ENCODE measurements around the gene E2F3.
"Not testable (repeated sequence)": the region's sequence is repeated elsewhere in the genome, so short reads cannot be mapped to it uniquely, and the experiment has no call there.

Gene E2F3

GRCh38 chr6:20433929-20434328 is 32.2 kb downstream of the E2F3 start:
- DNase-seq (ENCODE audit: low spot score), result no peak

- DNase-seq (ENCODE audit: low spot score), result no peak
These were observed 33.1 kb downstream of the E2F3 start for GRCh38 chr6:20434766-20435165.

- DNase-seq (ENCODE audit: low spot score), result no peak
These were observed 35.0 kb downstream of the E2F3 start for GRCh38 chr6:20436719-20437118.

GRCh38 chr6:20437639-20438038 is 36.0 kb downstream of the E2F3 start:
- no peak for DNase-seq (ENCODE audit: low spot score)

GRCh38 chr6:20438462-20439070 is 36.9 kb downstream of the E2F3 start:
- DNase-seq (ENCODE audit: low spot score), result no peak

- DNase-seq (ENCODE audit: low spot score), result no peak
These were observed 37.9 kb downstream of the E2F3 start for GRCh38 chr6:20439558-20439957.

GRCh38 chr6:20440296-20440695 is 38.6 kb downstream of the E2F3 start:
- DNase-seq (ENCODE audit: low spot score), result no peak

GRCh38 chr6:20441236-20441635 is 39.6 kb downstream of the E2F3 start:
- DNase-seq (ENCODE audit: low spot score), result no peak

GRCh38 chr6:20441921-20442320 is 40.2 kb downstream of the E2F3 start:
- DNase-seq (ENCODE audit: low spot score), result no peak

- DNase-seq (ENCODE audit: low spot score), result no peak
These were observed 43.1 kb downstream of the E2F3 start for GRCh38 chr6:20444786-20445271.

- DNase-seq (ENCODE audit: low spot score), result no peak
These were observed 45.5 kb downstream of the E2F3 start for GRCh38 chr6:20447157-20447556.

GRCh38 chr6:20447581-20448132 is 46.0 kb downstream of the E2F3 start:
- no peak for DNase-seq (ENCODE audit: low spot score)

GRCh38 chr6:20448828-20449227 is 47.1 kb downstream of the E2F3 start:
- no peak for DNase-seq (ENCODE audit: low spot score)

- no peak for DNase-seq (ENCODE audit: low spot score)
These were observed 52.6 kb downstream of the E2F3 start for GRCh38 chr6:20454204-20454824.

GRCh38 chr6:20455251-20455940 is 53.7 kb downstream of the E2F3 start:
- DNase-seq (ENCODE audit: low spot score), result no peak

- no peak for DNase-seq (ENCODE audit: low spot score)
These were observed 56.6 kb downstream of the E2F3 start for GRCh38 chr6:20458027-20458894.

GRCh38 chr6:20459682-20460081 is 58.0 kb downstream of the E2F3 start:
- no peak for DNase-seq (ENCODE audit: low spot score)

- no peak for DNase-seq (ENCODE audit: low spot score)
These were observed 59.9 kb downstream of the E2F3 start for GRCh38 chr6:20461576-20461975.

- DNase-seq (ENCODE audit: low spot score), result no peak
These were observed 61.7 kb downstream of the E2F3 start for GRCh38 chr6:20463396-20463795.

GRCh38 chr6:20464041-20464440 is 62.4 kb downstream of the E2F3 start:
- DNase-seq (ENCODE audit: low spot score), result no peak

GRCh38 chr6:20464847-20465246 is 63.2 kb downstream of the E2F3 start:
- DNase-seq (ENCODE audit: low spot score), result no peak

- not testable (repeated sequence) for DNase-seq (ENCODE audit: low spot score)
These were observed 63.9 kb downstream of the E2F3 start for GRCh38 chr6:20465616-20466015.

All from SK-N-DZ (cell line).